Measurements from ENCODE around the gene PRKN. TPM values are rescaled to one million over a fixed set of nuclear protein-coding genes. Genes with fewer than 3 reads are reported as not detected.

PRKN gene
- total RNA-seq, 1 experiment from 2014 or later, result not detected

DNA sequence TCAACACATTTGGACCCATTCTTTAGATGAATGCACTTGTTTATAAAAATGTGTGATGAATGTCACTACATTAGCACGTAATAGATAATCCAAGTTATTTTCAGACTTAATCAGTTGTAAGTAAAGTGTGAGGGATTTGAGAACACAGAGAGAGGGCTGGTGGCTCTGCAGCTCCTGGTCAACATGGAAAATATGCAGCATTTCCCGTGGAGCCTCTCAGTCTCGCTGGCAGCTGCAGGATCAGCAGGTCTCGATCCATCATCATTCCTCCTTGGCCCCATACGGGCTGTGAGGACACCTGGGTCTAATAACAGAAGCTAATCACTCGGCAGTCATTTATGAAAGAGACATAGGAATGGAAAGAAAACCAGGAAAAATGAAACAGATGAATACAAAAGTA lies 390.2 kb downstream of the PRKN start:
- Histone ChIP-seq H2AFZ (no peak overlapping the region), H3K4me2 (no peak overlapping the region), H4K20me1 (ENCODE audit: insufficient read depth) (no peaks in the 10 kb centered on the region), H3F3A (ENCODE audit: insufficient read depth, low read depth) (no peaks in the 10 kb centered on the region), H3K4me3 (no peak overlapping the region), H3K4me1 (replicated peaks; ENCODE audit: insufficient read depth) (no peaks in the 10 kb centered on the region), H3K36me3 (ENCODE audit: low read depth) (no peaks in the 10 kb centered on the region), H3K27ac (no peak overlapping the region), H3K9me3 (ENCODE audit: insufficient read depth, low read depth) (no peaks in the 10 kb centered on the region), H3K79me2 (ENCODE audit: low read depth) (no peaks in the 10 kb centered on the region), H3K27me3 (ENCODE audit: insufficient read depth, low read depth) (no peaks in the 10 kb centered on the region; the same call in 1 of the 2 replicates), H3K9me2 (ENCODE audit: insufficient read depth) (no peaks in the 10 kb centered on the region)
- BruUV-seq (replicated peaks), result no TSS peak
- intact Hi-C loops (cut with micrococcal nuclease; ENCODE audit: unreplicated experiment), result no loop called here
- no peak for TF ChIP-seq EZH2 (IDR thresholded peaks at IDR 0.05; ENCODE audit: low read depth)
- TF ChIP-seq, protein P1, sequence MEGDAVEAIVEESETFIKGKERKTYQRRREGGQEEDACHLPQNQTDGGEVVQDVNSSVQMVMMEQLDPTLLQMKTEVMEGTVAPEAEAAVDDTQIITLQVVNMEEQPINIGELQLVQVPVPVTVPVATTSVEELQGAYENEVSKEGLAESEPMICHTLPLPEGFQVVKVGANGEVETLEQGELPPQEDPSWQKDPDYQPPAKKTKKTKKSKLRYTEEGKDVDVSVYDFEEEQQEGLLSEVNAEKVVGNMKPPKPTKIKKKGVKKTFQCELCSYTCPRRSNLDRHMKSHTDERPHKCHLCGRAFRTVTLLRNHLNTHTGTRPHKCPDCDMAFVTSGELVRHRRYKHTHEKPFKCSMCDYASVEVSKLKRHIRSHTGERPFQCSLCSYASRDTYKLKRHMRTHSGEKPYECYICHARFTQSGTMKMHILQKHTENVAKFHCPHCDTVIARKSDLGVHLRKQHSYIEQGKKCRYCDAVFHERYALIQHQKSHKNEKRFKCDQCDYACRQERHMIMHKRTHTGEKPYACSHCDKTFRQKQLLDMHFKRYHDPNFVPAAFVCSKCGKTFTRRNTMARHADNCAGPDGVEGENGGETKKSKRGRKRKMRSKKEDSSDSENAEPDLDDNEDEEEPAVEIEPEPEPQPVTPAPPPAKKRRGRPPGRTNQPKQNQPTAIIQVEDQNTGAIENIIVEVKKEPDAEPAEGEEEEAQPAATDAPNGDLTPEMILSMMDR (conservative IDR thresholded peaks at IDR 0.05), result no peak
- ChIA-PET POLR2A (ENCODE audit: unreplicated experiment) (no interaction called here), CTCF (no interaction called here)
- DNase-seq, result no peak

DNA sequence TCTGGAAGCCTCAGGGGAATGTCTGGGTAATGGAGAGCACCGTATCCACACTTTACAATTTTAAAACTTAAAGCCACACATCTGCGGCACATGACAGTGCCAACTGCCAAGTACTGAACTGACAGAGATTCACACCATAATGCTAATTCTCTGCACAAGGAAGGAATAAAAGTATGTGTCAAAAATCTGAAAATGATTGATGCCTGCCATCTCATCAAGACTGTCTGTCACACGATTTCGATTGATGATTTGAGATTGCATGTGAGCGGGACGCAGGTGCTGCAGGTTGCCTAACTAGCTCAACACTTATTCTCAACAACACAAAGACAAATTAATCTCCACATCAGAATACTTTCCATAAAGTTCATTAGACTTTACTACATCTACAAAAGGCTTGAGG lies 391.2 kb downstream of the PRKN start:
- no peak for DNase-seq
- intact Hi-C loops (cut with micrococcal nuclease; ENCODE audit: unreplicated experiment), result no loop called here
- TF ChIP-seq, protein P1 (conservative IDR thresholded peaks at IDR 0.05), result no peak
- no peak for TF ChIP-seq EZH2 (IDR thresholded peaks at IDR 0.05; ENCODE audit: low read depth)

DNA sequence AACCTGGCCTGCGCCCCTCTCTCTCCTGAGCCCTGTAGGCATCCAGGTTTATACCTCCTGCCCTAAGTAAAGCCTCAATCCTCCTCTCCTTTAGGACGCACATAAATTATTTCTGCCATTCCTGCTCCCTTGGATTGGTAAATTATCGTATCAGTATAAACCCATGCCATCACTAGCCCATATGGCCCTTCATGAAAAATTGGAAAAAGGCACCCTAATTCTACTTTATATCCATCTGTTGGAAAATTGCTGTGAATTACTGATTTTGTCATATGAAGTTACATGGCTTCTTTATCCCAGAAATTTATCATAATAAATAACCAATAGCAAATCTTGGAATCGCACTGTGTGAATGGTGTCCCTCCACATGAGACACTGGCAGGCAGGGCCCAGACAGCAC lies 395.2 kb downstream of the PRKN start:
- CTCF ChIA-PET, result no interaction called here
- Histone ChIP-seq H3K4me3 (no peak overlapping the region), H3K4me2 (no peak overlapping the region), H4K20me1 (ENCODE audit: insufficient read depth) (no peaks in the 10 kb centered on the region), H2AFZ (no peak overlapping the region), H3K27me3 (ENCODE audit: insufficient read depth, low read depth) (peaks cover 19% of the 10 kb centered on the region; the same call in 1 of the 2 replicates), H3K27ac (no peak overlapping the region), H3K9me2 (ENCODE audit: insufficient read depth) (no peaks in the 10 kb centered on the region), H3K36me3 (ENCODE audit: low read depth) (no peaks in the 10 kb centered on the region), H3K9me3 (ENCODE audit: insufficient read depth, low read depth) (no peaks in the 10 kb centered on the region), H3K79me2 (ENCODE audit: low read depth) (no peaks in the 10 kb centered on the region), H3K4me1 (replicated peaks; ENCODE audit: insufficient read depth) (no peaks in the 10 kb centered on the region), H3F3A (ENCODE audit: insufficient read depth, low read depth) (no peaks in the 10 kb centered on the region)
- no peak for DNase-seq
- intact Hi-C loops (cut with micrococcal nuclease; ENCODE audit: unreplicated experiment), result no loop called here
- no peak for TF ChIP-seq EZH2 (IDR thresholded peaks at IDR 0.05; ENCODE audit: low read depth)
- TF ChIP-seq, protein P1 (conservative IDR thresholded peaks at IDR 0.05), result no peak
- BruUV-seq (replicated peaks), result no TSS peak
- POLR2A ChIA-PET (ENCODE audit: unreplicated experiment), result no interaction called here

More for the DNA sequence above, 391.2 kb downstream of the PRKN start:
- CTCF ChIA-PET, result no interaction called here
- H2AFZ ChIP-seq, result no peak overlapping the region
- no peaks in the 10 kb centered on the region for H3K4me1 ChIP-seq (replicated peaks; ENCODE audit: insufficient read depth)
- H3K79me2 ChIP-seq (ENCODE audit: low read depth), result no peaks in the 10 kb centered on the region
- no peak overlapping the region for H3K4me3 ChIP-seq
- H3K9me2 ChIP-seq (ENCODE audit: insufficient read depth), result no peaks in the 10 kb centered on the region
- no peaks in the 10 kb centered on the region; the same call in 1 of the 2 replicates for H3K27me3 ChIP-seq (ENCODE audit: insufficient read depth, low read depth)
- H3F3A ChIP-seq (ENCODE audit: insufficient read depth, low read depth), result no peaks in the 10 kb centered on the region
- H4K20me1 ChIP-seq (ENCODE audit: insufficient read depth), result no peaks in the 10 kb centered on the region
- H3K4me2 ChIP-seq, result no peak overlapping the region
- no TSS peak for BruUV-seq (replicated peaks)
- no peaks in the 10 kb centered on the region for H3K36me3 ChIP-seq (ENCODE audit: low read depth)
- H3K9me3 ChIP-seq (ENCODE audit: insufficient read depth, low read depth), result no peaks in the 10 kb centered on the region
- POLR2A ChIA-PET (ENCODE audit: unreplicated experiment), result no interaction called here
- H3K27ac ChIP-seq, result no peak overlapping the region
